Sigmoid colon (tissue), 7 donors: Measurements from ENCODE around the gene ERO1B. TPM values are rescaled to one million over a fixed set of nuclear protein-coding genes. Genes with fewer than 3 reads are reported as not detected.

ENCODE experiments used
- DNase-seq: peaks from one replicate; pipeline ENCODE4 v3.0.0-alpha.2; 2019
- H3K27ac ChIP-seq, 4 donors: fragments of 200-600 bp; sonication (generic); one replicate each; pipeline ENCODE4 v1.5.1; 2016 to 2019; ENCODE audit warnings: mild to moderate bottlenecking in 1 of 4
- H3K27me3 ChIP-seq, 3 donors: fragments of 200-600 bp; sonication (generic); one replicate each; pipeline ENCODE4 v1.5.1; 2019; ENCODE audit warnings: mild to moderate bottlenecking in 1 of 3
- H3K36me3 ChIP-seq, 4 donors: fragments of 200-600 bp; sonication (generic); one replicate each; pipeline ENCODE4 v1.5.1; 2016 to 2019
- H3K4me1 ChIP-seq, 4 donors: fragments of 200-600 bp; sonication (generic); one replicate each; pipeline ENCODE4 v1.5.1; 2017 to 2019
- H3K4me3 ChIP-seq, 4 donors: fragments of 200-600 bp; sonication (generic); one replicate each; pipeline ENCODE4 v1.5.1; 2017 to 2019; ENCODE audit warnings: mild to moderate bottlenecking in 2 of 4, moderate library complexity in 1 of 4
- H3K9me3 ChIP-seq, 4 donors: fragments of 200-600 bp in 3 of 4; sonication (generic) in 3 of 4; one replicate each; pipeline versions ENCODE4 v1.5.1 to v1.6.1; 2013 to 2019
- EP300 ChIP-seq, 4 donors: sonication (generic); formaldehyde crosslinking; IDR thresholded peaks; one replicate each; pipeline ENCODE4 v1.6.1; 2017; ENCODE audit warnings: antibody characterized with exemption in 4 of 4
- POLR2A ChIP-seq, 2 donors: fragments of 450-650 bp; IDR thresholded peaks; one replicate each; pipeline ENCODE4 v1.6.1; 2016; ENCODE audit warnings: antibody characterized with exemption in 2 of 2, mild to moderate bottlenecking in 2 of 2, moderate library complexity in 2 of 2
- POLR2AphosphoS5 ChIP-seq, 4 donors: sonication (generic); formaldehyde crosslinking; IDR thresholded peaks; one replicate each; pipeline ENCODE4 v1.6.1; 2017; ENCODE audit warnings: antibody characterized with exemption in 4 of 4
- WGBS, 2 donors: extraction: QIAGEN DNeasy Blood & Tissue Kit; methylation state at CpG; one replicate each; pipeline ENCODE4 v1.1.7; 2013; 5-methylcytosine and 5-hydroxymethylcytosine counted together
- intact Hi-C: fragments of 100-400 bp; cut with DNase I; formaldehyde crosslinking; loops from one replicate; pipeline ENCODE4 v1.15.1; 2023
- polyA plus RNA-seq, 3 donors: library from polyadenylated mRNA; stranded (reverse); fragments of 200-250 nt; gene quantifications; one replicate each; pipeline ENCODE4 v1.2.3, GENCODE V29; 2013
- total RNA-seq, 4 donors: library from RNA; depleted of rRNA; stranded (reverse); fragments of >200 nt; gene quantifications; one replicate each; pipeline ENCODE4 v1.1.0, GENCODE V29; 2016
- TF ChIP-seq, protein P1 (sequence below), 4 experiments: fragments of 450-650 bp in 3 of 4; fragments of 200-600 bp in 1 of 4; IDR thresholded peaks; one replicate each; pipeline ENCODE4 v1.5.1; 2016 to 2019; ENCODE audit warnings: antibody characterized with exemption in 4 of 4, mild to moderate bottlenecking in 3 of 4, moderate library complexity in 2 of 4
- donor health status: healthy with polysubstance abuse.
- donor health status: Bipolar disorder and iron deficiency.
- donor health status: healthy.

ERO1B gene
- total and polyA plus RNA-seq, 7 donors: 1.2 to 17.2 (median 9.0) TPM

DNA sequence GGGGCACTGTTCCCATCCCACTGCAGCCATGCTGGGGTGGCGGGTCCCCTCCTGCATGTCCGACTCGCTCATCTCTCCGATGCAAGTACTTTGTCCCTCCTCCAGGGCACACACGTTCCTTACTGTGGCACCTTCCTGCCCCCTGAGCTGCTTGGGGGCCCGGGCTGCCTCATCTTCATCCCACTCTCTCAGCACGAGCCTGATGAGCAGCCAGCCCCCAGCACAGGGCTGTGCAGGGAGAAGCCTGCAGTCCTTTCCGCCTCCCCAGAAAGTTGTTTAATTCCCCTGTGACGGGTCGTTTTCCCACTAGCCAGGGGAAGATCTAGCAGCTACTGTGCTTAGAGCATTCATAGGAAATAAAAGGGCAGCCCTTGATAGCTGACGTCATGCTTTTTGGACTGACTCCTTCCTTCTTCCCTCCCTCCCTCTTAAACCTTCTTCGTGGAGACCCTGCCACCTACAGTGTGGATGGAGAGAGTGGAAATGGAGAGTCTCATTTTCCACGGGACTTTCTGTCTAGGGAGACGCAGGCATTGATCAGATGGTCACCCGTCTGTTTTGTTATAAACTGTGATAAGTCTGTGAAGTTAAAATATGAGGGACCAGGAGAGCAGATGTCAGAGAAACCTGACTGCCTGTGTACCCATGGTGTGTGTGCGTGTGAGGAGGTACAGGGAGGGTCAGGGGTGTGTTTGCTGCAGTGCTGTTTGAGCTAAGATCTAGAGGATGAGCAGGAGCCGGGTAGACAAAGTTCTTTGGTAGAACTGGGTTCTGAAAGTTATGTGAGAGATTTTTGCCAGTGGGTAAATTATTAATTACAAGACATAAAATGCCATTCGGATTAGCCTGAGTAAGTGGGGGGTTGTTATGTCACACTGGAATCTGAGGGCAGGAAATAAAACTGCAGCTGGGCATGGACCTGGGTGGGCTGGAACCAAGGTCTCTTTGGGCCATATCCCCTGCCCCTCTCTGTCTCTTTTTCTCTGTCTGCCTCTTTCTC lies 105.1 kb downstream of the ERO1B start:
- TF ChIP-seq EP300 (IDR thresholded peaks at IDR 0.05): no peak
- no peak for TF ChIP-seq POLR2A (IDR thresholded peaks at IDR 0.05)
- no peak for TF ChIP-seq POLR2AphosphoS5 (IDR thresholded peaks at IDR 0.05)
- TF ChIP-seq, protein P1, sequence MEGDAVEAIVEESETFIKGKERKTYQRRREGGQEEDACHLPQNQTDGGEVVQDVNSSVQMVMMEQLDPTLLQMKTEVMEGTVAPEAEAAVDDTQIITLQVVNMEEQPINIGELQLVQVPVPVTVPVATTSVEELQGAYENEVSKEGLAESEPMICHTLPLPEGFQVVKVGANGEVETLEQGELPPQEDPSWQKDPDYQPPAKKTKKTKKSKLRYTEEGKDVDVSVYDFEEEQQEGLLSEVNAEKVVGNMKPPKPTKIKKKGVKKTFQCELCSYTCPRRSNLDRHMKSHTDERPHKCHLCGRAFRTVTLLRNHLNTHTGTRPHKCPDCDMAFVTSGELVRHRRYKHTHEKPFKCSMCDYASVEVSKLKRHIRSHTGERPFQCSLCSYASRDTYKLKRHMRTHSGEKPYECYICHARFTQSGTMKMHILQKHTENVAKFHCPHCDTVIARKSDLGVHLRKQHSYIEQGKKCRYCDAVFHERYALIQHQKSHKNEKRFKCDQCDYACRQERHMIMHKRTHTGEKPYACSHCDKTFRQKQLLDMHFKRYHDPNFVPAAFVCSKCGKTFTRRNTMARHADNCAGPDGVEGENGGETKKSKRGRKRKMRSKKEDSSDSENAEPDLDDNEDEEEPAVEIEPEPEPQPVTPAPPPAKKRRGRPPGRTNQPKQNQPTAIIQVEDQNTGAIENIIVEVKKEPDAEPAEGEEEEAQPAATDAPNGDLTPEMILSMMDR (IDR thresholded peaks at IDR 0.05): no peak
- peaks cover 0 to 21% (median 0%) of the 10 kb centered on the region in 4 donors for H3K36me3 ChIP-seq
- no peak for DNase-seq
- WGBS, 2 donors: 75 to 77% methylated on average over 18 of the region's 18 CpGs
- intact Hi-C loops: no loop called here
- H3K4me1 ChIP-seq: no peaks in the 10 kb centered on the region
- no peaks in the 10 kb centered on the region for H3K9me3 ChIP-seq
- H3K27me3 ChIP-seq: no peaks in the 10 kb centered on the region
- no peak overlapping the region for H3K4me3 ChIP-seq
- H3K27ac ChIP-seq: no peak overlapping the region

DNA sequence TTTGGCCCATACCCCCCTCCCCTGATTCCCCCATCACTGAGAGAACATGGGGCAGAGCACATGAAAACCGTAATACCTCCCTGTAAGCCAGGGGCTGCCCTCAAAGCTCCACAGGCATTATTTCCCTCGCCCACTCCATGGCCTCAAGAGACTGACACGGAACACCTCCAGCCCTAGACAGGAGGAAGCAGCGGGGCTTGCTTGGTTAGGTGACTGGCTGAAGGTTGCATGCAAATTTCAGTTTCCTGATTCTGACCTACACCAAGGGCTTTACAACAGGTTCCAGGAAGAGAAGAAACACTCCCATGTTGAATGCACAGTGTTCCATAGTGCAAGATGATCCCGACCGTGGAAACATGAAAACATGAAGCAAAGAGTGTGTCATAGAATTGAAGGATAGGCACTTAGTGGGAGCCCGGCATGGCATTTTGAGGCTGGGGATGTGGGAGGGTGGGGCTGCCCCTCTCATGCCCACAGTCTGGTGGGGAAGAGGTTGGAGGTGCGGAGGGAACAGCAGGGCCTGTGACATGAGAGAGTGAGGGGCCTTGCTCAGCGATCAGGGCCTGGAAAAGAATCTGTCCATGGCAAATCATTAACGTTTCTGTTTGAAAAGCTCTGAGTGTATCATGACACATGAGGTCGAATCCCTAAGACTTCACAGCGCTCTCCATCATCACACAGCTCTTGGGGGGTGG lies 106.0 kb downstream of the ERO1B start:
- no peaks in the 10 kb centered on the region for H3K27me3 ChIP-seq
- no peak overlapping the region for H3K4me3 ChIP-seq
- H3K9me3 ChIP-seq: no peaks in the 10 kb centered on the region
- intact Hi-C loops: no loop called here
- TF ChIP-seq EP300 (IDR thresholded peaks at IDR 0.05) (no peak), POLR2A (IDR thresholded peaks at IDR 0.05) (no peak), POLR2AphosphoS5 (IDR thresholded peaks at IDR 0.05) (no peak)
- TF ChIP-seq, protein P1 (IDR thresholded peaks at IDR 0.05): no peak
- H3K36me3 ChIP-seq: peaks cover 0 to 12% (median 0%) of the 10 kb centered on the region in 4 donors
- no peaks in the 10 kb centered on the region for H3K4me1 ChIP-seq
- 85 to 91% methylated on average over 12 of the region's 12 CpGs for WGBS, 2 donors
- no peak for DNase-seq
- H3K27ac ChIP-seq: no peak overlapping the region

DNA sequence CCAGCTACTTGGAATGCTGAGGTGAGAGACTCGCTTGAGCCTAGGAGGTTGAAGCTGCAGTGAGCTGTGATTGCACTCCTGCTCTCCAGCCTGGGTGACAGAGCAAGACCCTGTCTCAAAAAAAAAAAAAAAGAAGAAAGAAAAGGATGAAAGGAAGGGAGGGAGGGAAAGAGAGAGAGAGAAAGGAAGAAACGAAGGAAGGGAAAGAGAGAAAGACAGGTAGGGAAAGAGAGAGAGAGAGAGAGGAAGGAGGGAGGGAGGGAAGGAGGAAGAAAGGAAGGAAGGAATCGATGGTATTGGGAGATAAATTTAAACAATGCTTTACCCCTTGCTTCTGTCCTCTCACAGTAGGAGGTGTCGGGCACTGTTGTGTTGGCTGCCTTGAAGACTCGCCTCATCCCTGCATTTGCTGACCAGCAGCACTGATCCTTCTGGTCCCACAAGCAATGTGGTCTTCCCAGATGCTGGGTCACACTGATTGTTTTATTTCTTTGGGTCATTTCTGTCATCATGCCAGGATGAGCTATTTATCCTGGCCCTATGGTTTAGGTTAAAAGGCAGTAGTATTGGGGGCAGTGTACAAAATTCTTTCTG lies 108.5 kb downstream of the ERO1B start:
- DNase-seq: no peak
- intact Hi-C loops: no loop called here
- 86 to 91% methylated on average over 5 of the region's 5 CpGs for WGBS, 2 donors
- H3K27me3 ChIP-seq: no peaks in the 10 kb centered on the region
- H3K36me3 ChIP-seq: peaks cover 0 to 9% (median 2%) of the 10 kb centered on the region in 4 donors
- H3K9me3 ChIP-seq: no peaks in the 10 kb centered on the region
- no peaks in the 10 kb centered on the region for H3K4me1 ChIP-seq
- TF ChIP-seq EP300 (IDR thresholded peaks at IDR 0.05): no peak
- TF ChIP-seq, protein P1 (IDR thresholded peaks at IDR 0.05): no peak
- TF ChIP-seq POLR2A (IDR thresholded peaks at IDR 0.05): no peak
- TF ChIP-seq POLR2AphosphoS5 (IDR thresholded peaks at IDR 0.05): no peak
- no peak overlapping the region for H3K4me3 ChIP-seq
- H3K27ac ChIP-seq: no peak overlapping the region

DNA sequence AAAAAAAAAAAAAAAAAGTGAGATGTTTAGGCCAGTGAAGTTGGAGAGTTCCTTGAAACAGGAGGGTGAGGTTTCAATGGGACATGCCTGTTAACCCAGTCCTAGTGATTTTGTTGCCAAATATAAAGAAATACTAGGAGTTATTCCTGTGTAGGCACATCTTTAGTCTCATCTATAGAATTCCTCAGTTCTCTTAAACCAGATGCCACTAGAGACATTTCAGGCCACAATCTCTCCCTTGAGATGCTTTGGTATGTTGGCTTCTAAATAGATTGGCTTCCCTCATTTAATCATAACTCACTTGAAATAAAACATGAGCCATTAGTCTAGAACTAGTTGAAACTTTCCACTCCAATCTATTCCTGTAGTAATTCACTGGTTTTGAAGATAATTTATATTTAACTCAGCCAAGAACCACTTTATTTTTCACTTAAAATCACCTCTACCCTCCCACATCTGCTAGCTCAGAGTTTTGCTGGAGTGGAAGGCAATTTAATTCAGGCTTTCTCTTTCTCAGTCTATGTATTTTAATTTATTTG lies 109.6 kb downstream of the ERO1B start:
- Histone ChIP-seq H3K36me3 (peaks cover 0 to 9% (median 2%) of the 10 kb centered on the region in 4 donors), H3K4me3 (no peak overlapping the region), H3K27ac (no peak overlapping the region), H3K27me3 (no peaks in the 10 kb centered on the region), H3K9me3 (no peaks in the 10 kb centered on the region), H3K4me1 (no peaks in the 10 kb centered on the region)
- TF ChIP-seq POLR2A (IDR thresholded peaks at IDR 0.05): no peak
- no peak for DNase-seq
- intact Hi-C loops: no loop called here
